ENCODE results near the gene LDAH. TPM values are rescaled to one million over a fixed set of nuclear protein-coding genes. Genes with fewer than 3 reads are reported as not detected.

Gene LDAH
- total RNA-seq, 1 experiment from 2014 or later, result 15.2 TPM

DNA sequence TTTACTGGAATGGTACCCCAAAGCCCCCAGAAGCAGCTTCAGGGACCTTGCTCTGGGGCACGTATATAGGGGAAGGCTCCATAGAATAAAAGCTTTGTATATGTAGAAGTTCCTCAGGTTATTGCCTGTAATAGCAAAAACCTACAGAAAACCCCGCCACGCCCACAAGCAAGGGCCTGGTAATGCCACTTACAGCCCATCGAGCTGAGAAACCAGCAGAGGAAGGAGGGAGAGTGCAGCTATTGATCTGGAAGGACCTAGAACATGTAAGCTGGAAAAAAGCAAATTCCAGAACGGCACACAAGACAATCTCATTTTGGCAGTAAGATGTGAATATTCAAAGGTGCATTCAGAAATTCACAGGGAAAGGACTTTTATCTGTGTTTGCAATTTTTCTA, 187.8 kb downstream of the LDAH start:
- no peak overlapping the region for H4K8ac ChIP-seq (replicated peaks; ENCODE audit: insufficient read length, low read depth, low read length)
- H3K18ac ChIP-seq (ENCODE audit: insufficient read length, low read depth, low read length), result no peak overlapping the region
- no peaks in the 10 kb centered on the region for H4K20me1 ChIP-seq (ENCODE audit: control insufficient read depth, insufficient read depth, insufficient read length)
- H3T11ph ChIP-seq (ENCODE audit: low read length), result no peak overlapping the region
- no CpG with 5 or more reads among the region's 5 CpGs for WGBS (ENCODE audit: extremely low coverage, insufficient read length, low lambda C conversion rate)
- no peak overlapping the region for H2BK15ac ChIP-seq (ENCODE audit: low read depth, low read length)
- no peak overlapping the region for H4K5ac ChIP-seq (ENCODE audit: insufficient read length, low read depth, low read length)
- no peaks in the 10 kb centered on the region for H3K9me3 ChIP-seq (ENCODE audit: control insufficient read depth, low read depth, low read length)
- no peak overlapping the region for H2BK120ac ChIP-seq (ENCODE audit: low read depth, low read length, poor library complexity, severe bottlenecking)
- H3K4me3 Mint-ChIP-seq, result no peak overlapping the region
- no peak overlapping the region for H3K4ac ChIP-seq (ENCODE audit: low read depth, low read length)
- no peak overlapping the region for H2BK20ac ChIP-seq (ENCODE audit: low read depth, low read length, poor library complexity, severe bottlenecking)
- H3K4me1 ChIP-seq (ENCODE audit: insufficient read depth, low read length), result no peaks in the 10 kb centered on the region; the same call in 1 of the 2 replicates
- no peak overlapping the region for H3K27ac ChIP-seq (ENCODE audit: insufficient read length, low read depth, low read length)
- no peak for DNase-seq
- H3K9me3 Mint-ChIP-seq, result no peaks in the 10 kb centered on the region
- H3K27me3 Mint-ChIP-seq (ENCODE audit: low read depth), result no peaks in the 10 kb centered on the region
- peaks cover 27 to 31% of the 10 kb centered on the region in 2 experiments for H3K4me1 Mint-ChIP-seq
- no peak overlapping the region for H3K27ac Mint-ChIP-seq
- no peak overlapping the region for H4K91ac ChIP-seq (ENCODE audit: insufficient read length, low read depth, low read length)
- H3K9ac ChIP-seq (ENCODE audit: extremely low read depth, insufficient read length, low read length), result no peak overlapping the region
- H2BK5ac ChIP-seq (ENCODE audit: insufficient read length, low read length), result no peak overlapping the region
- no peak overlapping the region for H3K4me2 ChIP-seq (ENCODE audit: insufficient read depth, insufficient read length, low read length)
- H3K14ac ChIP-seq (ENCODE audit: insufficient read depth, low read length), result no peak overlapping the region
- H3K36me3 Mint-ChIP-seq (ENCODE audit: insufficient read depth in 1 of 3, low read depth in 3 of 3), result peaks cover 0 to 4% (median 0%) of the 10 kb centered on the region in 3 experiments; a peak in 3 of 7 replicates
- H3K79me1 ChIP-seq (ENCODE audit: insufficient read depth, low read depth, low read length, poor library complexity, severe bottlenecking), result no peaks in the 10 kb centered on the region
- no peak overlapping the region for H2BK12ac ChIP-seq (ENCODE audit: insufficient read length, low read depth, low read length)
- no peaks in the 10 kb centered on the region for H3K79me2 ChIP-seq (ENCODE audit: insufficient read depth, low read length)
- H2AK5ac ChIP-seq (ENCODE audit: insufficient read length, low read length), result no peak overlapping the region
- no peaks in the 10 kb centered on the region for H3K27me3 ChIP-seq (ENCODE audit: insufficient read depth, low read length)
- TF ChIP-seq, protein P1, sequence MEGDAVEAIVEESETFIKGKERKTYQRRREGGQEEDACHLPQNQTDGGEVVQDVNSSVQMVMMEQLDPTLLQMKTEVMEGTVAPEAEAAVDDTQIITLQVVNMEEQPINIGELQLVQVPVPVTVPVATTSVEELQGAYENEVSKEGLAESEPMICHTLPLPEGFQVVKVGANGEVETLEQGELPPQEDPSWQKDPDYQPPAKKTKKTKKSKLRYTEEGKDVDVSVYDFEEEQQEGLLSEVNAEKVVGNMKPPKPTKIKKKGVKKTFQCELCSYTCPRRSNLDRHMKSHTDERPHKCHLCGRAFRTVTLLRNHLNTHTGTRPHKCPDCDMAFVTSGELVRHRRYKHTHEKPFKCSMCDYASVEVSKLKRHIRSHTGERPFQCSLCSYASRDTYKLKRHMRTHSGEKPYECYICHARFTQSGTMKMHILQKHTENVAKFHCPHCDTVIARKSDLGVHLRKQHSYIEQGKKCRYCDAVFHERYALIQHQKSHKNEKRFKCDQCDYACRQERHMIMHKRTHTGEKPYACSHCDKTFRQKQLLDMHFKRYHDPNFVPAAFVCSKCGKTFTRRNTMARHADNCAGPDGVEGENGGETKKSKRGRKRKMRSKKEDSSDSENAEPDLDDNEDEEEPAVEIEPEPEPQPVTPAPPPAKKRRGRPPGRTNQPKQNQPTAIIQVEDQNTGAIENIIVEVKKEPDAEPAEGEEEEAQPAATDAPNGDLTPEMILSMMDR (conservative IDR thresholded peaks at IDR 0.05), result no peak
- no peak overlapping the region for H2AFZ ChIP-seq (ENCODE audit: low read length)
- no peak overlapping the region for H3K23ac ChIP-seq (ENCODE audit: insufficient read length, low read depth, low read length)
- no peak overlapping the region for H3K56ac ChIP-seq (ENCODE audit: insufficient read length, low read depth, low read length)
- no peaks in the 10 kb centered on the region for H3K23me2 ChIP-seq (ENCODE audit: insufficient read length, low read depth, low read length, poor library complexity, severe bottlenecking)
